PFSK-1 (cell line): Measurements from ENCODE around the gene ATG4C.

Experiments
- FOXP2 ChIP-seq: optimal IDR thresholded peaks from 2 replicates; pipeline ENCODE3; 2011; ENCODE audit warnings: borderline replicate concordance, control low read depth, inconsistent platforms; ENCODE audit not compliant: insufficient read depth; ENCODE audit errors: extremely low read length, extremely low read depth
- POLR2AphosphoS5 ChIP-seq: IDR thresholded peaks from 2 replicates; pipeline ENCODE4 v1.6.1; 2012; ENCODE audit warnings: low read depth, mild to moderate bottlenecking, control low read depth, low read length, moderate library complexity
- REST ChIP-seq, 2 experiments: IDR thresholded peaks; 2 replicates each; pipeline versions ENCODE4 v1.6.1 to v1.8.0; 2011 to 2012; ENCODE audit warnings: low read depth in 2 of 2, low read length in 2 of 2, control low read depth in 1 of 2, inconsistent platforms in 1 of 2, mild to moderate bottlenecking in 1 of 2, moderate library complexity in 1 of 2; ENCODE audit not compliant: insufficient read depth in 1 of 2
- SIN3A ChIP-seq: IDR thresholded peaks from 2 replicates; pipeline ENCODE4 v1.6.1; 2012; ENCODE audit warnings: mild to moderate bottlenecking, low read length, moderate library complexity, borderline replicate concordance; ENCODE audit not compliant: insufficient read depth
- TAF1 ChIP-seq: IDR thresholded peaks from 2 replicates; pipeline ENCODE4 v1.6.1; 2012; ENCODE audit warnings: low read length, control low read depth, borderline replicate concordance; ENCODE audit not compliant: insufficient read depth

The ATG4C gene

GRCh38 chr1:62746809-62747138 is 37.2 kb upstream of the ATG4C start:
- no peak for TF ChIP-seq SIN3A
- no peak for TF ChIP-seq POLR2AphosphoS5
- no peak for TF ChIP-seq TAF1
- TF ChIP-seq REST (IDR thresholded peaks at IDR 0.05; ENCODE audit: insufficient read depth in 1 of 2, low read depth in 2 of 2, low read length in 2 of 2): no peak
- no peak for TF ChIP-seq FOXP2

DNA sequence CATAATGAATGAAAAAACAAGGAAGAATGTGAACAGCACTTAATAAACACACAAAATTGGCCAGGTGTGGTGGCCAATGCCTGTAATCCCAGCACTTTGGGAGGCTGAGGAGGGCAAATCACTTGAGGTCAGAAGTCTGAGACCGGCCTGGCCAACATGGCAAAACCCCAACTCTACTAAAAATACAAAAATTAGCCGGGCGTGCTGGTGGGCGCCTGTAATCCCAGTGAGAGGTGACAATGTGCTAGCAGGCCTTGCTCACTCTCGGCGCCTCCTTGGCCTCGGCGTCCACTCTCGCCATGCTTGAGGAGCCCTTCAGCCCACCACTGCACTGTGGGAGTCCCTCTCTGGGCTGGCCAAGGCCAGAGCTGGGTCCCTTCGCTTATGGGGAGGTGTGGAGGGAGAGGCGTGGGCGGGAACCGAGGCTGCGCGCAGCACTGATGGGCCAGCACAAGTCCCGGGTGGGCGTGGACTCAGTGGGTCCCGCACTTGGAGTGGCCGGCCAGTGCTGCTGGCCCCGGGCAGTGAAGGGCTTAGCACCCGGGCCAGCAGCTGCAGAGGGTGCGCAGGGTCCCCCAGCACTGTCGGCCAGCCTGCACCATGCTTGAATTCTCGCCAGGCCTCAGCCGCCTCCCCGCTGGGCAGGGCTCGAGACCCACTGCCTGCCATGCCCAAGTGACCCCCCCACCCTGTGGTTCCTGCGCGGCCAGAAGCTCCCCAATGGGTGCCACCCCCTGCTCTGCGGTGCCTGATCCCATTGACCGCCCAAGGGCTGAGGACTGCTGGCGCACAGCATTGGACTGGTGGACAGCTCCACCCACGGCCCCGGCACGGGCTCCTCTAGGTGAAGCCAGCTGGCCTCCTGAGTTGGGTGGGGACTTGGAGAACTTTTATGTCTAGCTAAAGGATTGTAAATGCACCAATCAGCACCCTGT is 30.6 kb upstream of the ATG4C start:
- TF ChIP-seq SIN3A: no peak
- no peak for TF ChIP-seq FOXP2
- no peak for TF ChIP-seq REST (IDR thresholded peaks at IDR 0.05; ENCODE audit: insufficient read depth in 1 of 2, low read depth in 2 of 2, low read length in 2 of 2)
- TF ChIP-seq POLR2AphosphoS5: no peak
- TF ChIP-seq TAF1: no peak

- no peak for TF ChIP-seq TAF1
Observed at GRCh38 chr1:62765981-62766380, 18.0 kb upstream of the ATG4C start.

GRCh38 chr1:62772607-62773295 is 11.2 kb upstream of the ATG4C start:
- no peak for TF ChIP-seq TAF1
- TF ChIP-seq POLR2AphosphoS5: no peak
- no peak for TF ChIP-seq REST (IDR thresholded peaks at IDR 0.05; ENCODE audit: insufficient read depth in 1 of 2, low read depth in 2 of 2, low read length in 2 of 2)
- TF ChIP-seq FOXP2: no peak
- TF ChIP-seq SIN3A: no peak

DNA sequence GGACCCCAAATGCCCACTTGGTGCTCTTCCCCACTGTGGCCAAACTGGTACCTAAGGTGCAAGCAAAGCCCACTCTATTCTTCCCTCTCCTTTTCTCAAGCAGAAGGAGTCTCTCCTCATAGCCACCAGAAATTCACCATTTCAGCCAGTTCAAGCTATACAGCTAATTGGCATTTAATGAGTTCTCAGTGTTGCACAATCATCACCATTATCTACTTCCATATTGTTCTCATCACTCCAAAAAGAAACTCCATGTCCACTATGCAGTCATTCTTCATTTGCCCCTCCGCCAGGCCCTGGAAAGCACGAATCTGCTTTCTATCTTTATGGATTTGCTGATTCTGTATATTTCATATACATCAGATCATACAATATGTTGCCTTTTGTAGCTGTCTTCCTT is 9.9 kb upstream of the ATG4C start:
- TF ChIP-seq SIN3A: no peak
- TF ChIP-seq TAF1: no peak
- TF ChIP-seq REST (IDR thresholded peaks at IDR 0.05; ENCODE audit: insufficient read depth in 1 of 2, low read depth in 2 of 2, low read length in 2 of 2): no peak
- no peak for TF ChIP-seq FOXP2
- TF ChIP-seq POLR2AphosphoS5: no peak
